Measurements from ENCODE around the gene MED13L. TPM values are rescaled to one million over a fixed set of nuclear protein-coding genes. Genes with fewer than 3 reads are reported as not detected.

The MED13L gene
- total and polyA plus RNA-seq, 2 of the 8 experiments (the other 6 are each of a cell fraction or from before 2014, with no cell fraction given) = 15.9 to 51.7 TPM

DNA sequence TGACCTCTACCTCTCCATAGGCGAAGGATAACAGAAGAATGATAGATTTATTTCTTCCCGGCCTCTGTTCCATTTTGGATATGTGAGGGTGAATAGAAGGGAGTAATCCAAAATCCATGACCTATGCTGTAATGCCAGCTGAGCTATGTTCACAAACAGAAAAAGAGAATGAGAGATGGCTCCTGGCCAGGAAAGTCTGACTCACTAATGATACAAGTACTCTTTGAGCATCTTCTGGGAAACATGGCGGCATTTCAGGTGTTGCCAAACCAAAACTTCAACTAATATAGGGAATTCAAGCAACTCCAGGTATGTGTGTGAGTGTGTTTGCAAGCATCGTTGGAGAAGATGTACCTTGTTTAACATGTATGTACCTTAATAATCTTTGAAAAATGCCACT is 55.1 kb downstream of the MED13L start (continued):
- TF ChIP-seq, protein P1, sequence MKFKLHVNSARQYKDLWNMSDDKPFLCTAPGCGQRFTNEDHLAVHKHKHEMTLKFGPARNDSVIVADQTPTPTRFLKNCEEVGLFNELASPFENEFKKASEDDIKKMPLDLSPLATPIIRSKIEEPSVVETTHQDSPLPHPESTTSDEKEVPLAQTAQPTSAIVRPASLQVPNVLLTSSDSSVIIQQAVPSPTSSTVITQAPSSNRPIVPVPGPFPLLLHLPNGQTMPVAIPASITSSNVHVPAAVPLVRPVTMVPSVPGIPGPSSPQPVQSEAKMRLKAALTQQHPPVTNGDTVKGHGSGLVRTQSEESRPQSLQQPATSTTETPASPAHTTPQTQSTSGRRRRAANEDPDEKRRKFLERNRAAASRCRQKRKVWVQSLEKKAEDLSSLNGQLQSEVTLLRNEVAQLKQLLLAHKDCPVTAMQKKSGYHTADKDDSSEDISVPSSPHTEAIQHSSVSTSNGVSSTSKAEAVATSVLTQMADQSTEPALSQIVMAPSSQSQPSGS (IDR thresholded peaks at IDR 0.05; ENCODE audit: low read length) = no peak
- TF ChIP-seq, protein P2, sequence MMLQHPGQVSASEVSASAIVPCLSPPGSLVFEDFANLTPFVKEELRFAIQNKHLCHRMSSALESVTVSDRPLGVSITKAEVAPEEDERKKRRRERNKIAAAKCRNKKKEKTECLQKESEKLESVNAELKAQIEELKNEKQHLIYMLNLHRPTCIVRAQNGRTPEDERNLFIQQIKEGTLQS (IDR thresholded peaks at IDR 0.05; ENCODE audit: insufficient read depth, low read depth, low read length) = no peak
- TF ChIP-seq, protein P3, sequence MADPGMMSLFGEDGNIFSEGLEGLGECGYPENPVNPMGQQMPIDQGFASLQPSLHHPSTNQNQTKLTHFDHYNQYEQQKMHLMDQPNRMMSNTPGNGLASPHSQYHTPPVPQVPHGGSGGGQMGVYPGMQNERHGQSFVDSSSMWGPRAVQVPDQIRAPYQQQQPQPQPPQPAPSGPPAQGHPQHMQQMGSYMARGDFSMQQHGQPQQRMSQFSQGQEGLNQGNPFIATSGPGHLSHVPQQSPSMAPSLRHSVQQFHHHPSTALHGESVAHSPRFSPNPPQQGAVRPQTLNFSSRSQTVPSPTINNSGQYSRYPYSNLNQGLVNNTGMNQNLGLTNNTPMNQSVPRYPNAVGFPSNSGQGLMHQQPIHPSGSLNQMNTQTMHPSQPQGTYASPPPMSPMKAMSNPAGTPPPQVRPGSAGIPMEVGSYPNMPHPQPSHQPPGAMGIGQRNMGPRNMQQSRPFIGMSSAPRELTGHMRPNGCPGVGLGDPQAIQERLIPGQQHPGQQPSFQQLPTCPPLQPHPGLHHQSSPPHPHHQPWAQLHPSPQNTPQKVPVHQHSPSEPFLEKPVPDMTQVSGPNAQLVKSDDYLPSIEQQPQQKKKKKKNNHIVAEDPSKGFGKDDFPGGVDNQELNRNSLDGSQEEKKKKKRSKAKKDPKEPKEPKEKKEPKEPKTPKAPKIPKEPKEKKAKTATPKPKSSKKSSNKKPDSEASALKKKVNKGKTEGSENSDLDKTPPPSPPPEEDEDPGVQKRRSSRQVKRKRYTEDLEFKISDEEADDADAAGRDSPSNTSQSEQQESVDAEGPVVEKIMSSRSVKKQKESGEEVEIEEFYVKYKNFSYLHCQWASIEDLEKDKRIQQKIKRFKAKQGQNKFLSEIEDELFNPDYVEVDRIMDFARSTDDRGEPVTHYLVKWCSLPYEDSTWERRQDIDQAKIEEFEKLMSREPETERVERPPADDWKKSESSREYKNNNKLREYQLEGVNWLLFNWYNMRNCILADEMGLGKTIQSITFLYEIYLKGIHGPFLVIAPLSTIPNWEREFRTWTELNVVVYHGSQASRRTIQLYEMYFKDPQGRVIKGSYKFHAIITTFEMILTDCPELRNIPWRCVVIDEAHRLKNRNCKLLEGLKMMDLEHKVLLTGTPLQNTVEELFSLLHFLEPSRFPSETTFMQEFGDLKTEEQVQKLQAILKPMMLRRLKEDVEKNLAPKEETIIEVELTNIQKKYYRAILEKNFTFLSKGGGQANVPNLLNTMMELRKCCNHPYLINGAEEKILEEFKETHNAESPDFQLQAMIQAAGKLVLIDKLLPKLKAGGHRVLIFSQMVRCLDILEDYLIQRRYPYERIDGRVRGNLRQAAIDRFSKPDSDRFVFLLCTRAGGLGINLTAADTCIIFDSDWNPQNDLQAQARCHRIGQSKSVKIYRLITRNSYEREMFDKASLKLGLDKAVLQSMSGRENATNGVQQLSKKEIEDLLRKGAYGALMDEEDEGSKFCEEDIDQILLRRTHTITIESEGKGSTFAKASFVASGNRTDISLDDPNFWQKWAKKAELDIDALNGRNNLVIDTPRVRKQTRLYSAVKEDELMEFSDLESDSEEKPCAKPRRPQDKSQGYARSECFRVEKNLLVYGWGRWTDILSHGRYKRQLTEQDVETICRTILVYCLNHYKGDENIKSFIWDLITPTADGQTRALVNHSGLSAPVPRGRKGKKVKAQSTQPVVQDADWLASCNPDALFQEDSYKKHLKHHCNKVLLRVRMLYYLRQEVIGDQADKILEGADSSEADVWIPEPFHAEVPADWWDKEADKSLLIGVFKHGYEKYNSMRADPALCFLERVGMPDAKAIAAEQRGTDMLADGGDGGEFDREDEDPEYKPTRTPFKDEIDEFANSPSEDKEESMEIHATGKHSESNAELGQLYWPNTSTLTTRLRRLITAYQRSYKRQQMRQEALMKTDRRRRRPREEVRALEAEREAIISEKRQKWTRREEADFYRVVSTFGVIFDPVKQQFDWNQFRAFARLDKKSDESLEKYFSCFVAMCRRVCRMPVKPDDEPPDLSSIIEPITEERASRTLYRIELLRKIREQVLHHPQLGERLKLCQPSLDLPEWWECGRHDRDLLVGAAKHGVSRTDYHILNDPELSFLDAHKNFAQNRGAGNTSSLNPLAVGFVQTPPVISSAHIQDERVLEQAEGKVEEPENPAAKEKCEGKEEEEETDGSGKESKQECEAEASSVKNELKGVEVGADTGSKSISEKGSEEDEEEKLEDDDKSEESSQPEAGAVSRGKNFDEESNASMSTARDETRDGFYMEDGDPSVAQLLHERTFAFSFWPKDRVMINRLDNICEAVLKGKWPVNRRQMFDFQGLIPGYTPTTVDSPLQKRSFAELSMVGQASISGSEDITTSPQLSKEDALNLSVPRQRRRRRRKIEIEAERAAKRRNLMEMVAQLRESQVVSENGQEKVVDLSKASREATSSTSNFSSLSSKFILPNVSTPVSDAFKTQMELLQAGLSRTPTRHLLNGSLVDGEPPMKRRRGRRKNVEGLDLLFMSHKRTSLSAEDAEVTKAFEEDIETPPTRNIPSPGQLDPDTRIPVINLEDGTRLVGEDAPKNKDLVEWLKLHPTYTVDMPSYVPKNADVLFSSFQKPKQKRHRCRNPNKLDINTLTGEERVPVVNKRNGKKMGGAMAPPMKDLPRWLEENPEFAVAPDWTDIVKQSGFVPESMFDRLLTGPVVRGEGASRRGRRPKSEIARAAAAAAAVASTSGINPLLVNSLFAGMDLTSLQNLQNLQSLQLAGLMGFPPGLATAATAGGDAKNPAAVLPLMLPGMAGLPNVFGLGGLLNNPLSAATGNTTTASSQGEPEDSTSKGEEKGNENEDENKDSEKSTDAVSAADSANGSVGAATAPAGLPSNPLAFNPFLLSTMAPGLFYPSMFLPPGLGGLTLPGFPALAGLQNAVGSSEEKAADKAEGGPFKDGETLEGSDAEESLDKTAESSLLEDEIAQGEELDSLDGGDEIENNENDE (IDR thresholded peaks at IDR 0.05; ENCODE audit: insufficient replicate concordance, low read length) = no peak
- TF ChIP-seq RFX5 (IDR thresholded peaks at IDR 0.05; ENCODE audit: borderline replicate concordance, low read depth, low read length) (no peak), BCL11A (IDR thresholded peaks at IDR 0.05; ENCODE audit: low read depth in 2 of 2, low read length in 2 of 2) (no peak)
